Progenitor cell of endocrine pancreas (in vitro differentiated cells): ENCODE results near the gene MBNL2. TPM values are rescaled to one million over a fixed set of nuclear protein-coding genes. Genes with fewer than 3 reads are reported as not detected.

Source experiments
- DNase-seq: peaks from one replicate; pipeline ENCODE4 v3.0.0; 2021; ENCODE audit warnings: low spot score; ENCODE audit not compliant: unreplicated experiment
- H3K27ac Mint-ChIP-seq: 2 replicates; pipeline ENCODE4 v1.8.0; 2021; ENCODE audit warnings: mild to moderate bottlenecking, moderate library complexity, mixed read lengths
- H3K27me3 Mint-ChIP-seq: 2 replicates; pipeline ENCODE4 v1.8.0; 2021; ENCODE audit warnings: mixed read lengths
- H3K36me3 Mint-ChIP-seq: 2 replicates; pipeline ENCODE4 v1.8.0; 2022; ENCODE audit warnings: mixed read lengths; ENCODE audit not compliant: insufficient read depth
- H3K4me1 Mint-ChIP-seq: 2 replicates; pipeline ENCODE4 v1.8.0; 2021; ENCODE audit warnings: low read depth, mixed read lengths
- H3K4me3 Mint-ChIP-seq: 2 replicates; pipeline ENCODE4 v1.8.0; 2021; ENCODE audit warnings: low read depth, mild to moderate bottlenecking, moderate library complexity, mixed read lengths
- H3K9me3 Mint-ChIP-seq: 2 replicates; pipeline ENCODE4 v1.8.0; 2021; ENCODE audit warnings: low read depth, mixed read lengths
- total RNA-seq: library from RNA; stranded (reverse); gene quantifications from 2 replicates; pipeline ENCODE4 v1.2.1, GENCODE V29; 2021
- TF ChIP-seq, protein P1 (sequence below): fragments of 200-600 bp; sonication (generic); IDR thresholded peaks from one replicate; pipeline ENCODE4 v1.5.0; 2021; ENCODE audit warnings: antibody characterized with exemption, mild to moderate bottlenecking; ENCODE audit not compliant: unreplicated experiment

The MBNL2 gene
- total RNA-seq, 1 donor from 2014 or later = 51.3 TPM

DNA sequence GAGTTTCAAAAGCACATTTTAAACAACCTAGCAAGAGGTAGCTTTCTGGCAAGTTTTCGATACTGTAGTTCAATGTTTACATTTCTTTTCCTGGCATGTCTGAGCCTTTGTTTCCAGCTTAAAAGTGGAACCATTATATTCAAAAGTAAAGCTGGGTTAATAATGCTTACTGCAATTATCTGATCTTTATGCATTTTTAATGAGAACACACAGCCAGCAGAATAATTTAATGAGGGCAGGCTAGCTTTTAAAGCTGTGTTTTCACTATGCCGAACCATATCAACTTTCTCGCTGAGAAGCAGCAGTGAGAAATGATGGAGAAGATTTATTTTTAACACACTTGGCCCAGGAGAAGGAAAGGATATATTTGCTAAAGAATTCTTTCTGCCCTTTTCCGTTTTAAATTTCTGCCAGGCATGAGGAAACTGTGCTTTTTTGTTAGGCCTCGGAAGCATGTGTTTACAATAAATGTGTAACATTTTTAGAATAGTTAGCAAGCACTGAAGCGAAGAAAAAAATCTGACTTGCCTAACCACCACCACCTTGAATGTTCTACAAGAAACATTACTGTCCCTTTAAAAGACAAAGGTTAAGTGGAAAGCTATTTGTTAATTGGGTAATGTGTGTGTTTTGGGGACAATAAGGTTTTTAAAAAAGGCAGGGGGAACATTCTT is 1.0 kb downstream of the MBNL2 start:
- Mint-ChIP-seq H3K4me1 (peaks cover 48% of the 10 kb centered on the region), H3K4me3 (peak overlapping the region; percentile 81), H3K36me3 (no peaks in the 10 kb centered on the region), H3K27me3 (no peaks in the 10 kb centered on the region), H3K9me3 (no peaks in the 10 kb centered on the region), H3K27ac (peak overlapping the region; percentile 99)
- DNase-seq = no peak
- TF ChIP-seq, protein P1, sequence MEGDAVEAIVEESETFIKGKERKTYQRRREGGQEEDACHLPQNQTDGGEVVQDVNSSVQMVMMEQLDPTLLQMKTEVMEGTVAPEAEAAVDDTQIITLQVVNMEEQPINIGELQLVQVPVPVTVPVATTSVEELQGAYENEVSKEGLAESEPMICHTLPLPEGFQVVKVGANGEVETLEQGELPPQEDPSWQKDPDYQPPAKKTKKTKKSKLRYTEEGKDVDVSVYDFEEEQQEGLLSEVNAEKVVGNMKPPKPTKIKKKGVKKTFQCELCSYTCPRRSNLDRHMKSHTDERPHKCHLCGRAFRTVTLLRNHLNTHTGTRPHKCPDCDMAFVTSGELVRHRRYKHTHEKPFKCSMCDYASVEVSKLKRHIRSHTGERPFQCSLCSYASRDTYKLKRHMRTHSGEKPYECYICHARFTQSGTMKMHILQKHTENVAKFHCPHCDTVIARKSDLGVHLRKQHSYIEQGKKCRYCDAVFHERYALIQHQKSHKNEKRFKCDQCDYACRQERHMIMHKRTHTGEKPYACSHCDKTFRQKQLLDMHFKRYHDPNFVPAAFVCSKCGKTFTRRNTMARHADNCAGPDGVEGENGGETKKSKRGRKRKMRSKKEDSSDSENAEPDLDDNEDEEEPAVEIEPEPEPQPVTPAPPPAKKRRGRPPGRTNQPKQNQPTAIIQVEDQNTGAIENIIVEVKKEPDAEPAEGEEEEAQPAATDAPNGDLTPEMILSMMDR = no peak

DNA sequence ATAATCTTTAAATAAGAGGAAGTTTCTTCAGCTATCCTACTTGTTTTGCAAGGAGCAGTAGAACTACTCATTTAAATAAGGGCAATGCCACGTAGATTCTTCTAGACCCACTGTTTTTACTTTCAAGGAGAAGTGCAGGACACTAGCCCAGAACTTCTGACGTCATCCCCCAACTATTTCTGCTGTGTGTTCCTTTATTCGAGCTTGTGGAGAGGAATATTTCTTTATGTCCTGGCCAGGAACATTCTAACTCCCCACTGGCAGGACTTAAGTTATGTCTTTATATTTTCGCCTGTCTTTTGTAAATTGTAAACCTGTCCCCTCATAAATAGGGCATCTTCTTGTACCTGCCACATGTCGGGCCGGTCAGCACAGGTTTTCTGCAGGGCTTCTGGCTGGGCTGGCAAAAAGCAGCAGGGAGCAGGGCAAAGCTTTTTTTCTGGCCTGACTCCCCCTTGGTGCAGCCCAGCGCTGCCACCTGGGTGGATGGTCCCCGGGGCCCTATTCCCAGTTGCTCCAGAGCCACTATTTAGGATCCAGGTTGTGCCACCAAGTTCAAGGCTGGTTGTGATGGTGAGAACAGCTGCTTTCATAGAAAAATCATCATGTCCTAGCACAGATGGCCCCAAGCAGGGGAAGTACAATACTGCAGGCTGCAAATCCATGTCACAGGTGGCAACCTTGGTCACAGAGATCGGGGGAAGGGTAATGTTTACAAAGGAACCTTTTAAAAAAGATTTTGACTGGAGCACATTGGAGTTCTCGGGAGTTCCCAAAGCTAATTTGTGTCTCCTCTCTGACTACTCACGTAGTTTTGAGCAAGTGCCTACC is 1.8 kb downstream of the MBNL2 start:
- H3K27ac Mint-ChIP-seq = peak overlapping the region; percentile 99
- no peaks in the 10 kb centered on the region for H3K27me3 Mint-ChIP-seq

DNA sequence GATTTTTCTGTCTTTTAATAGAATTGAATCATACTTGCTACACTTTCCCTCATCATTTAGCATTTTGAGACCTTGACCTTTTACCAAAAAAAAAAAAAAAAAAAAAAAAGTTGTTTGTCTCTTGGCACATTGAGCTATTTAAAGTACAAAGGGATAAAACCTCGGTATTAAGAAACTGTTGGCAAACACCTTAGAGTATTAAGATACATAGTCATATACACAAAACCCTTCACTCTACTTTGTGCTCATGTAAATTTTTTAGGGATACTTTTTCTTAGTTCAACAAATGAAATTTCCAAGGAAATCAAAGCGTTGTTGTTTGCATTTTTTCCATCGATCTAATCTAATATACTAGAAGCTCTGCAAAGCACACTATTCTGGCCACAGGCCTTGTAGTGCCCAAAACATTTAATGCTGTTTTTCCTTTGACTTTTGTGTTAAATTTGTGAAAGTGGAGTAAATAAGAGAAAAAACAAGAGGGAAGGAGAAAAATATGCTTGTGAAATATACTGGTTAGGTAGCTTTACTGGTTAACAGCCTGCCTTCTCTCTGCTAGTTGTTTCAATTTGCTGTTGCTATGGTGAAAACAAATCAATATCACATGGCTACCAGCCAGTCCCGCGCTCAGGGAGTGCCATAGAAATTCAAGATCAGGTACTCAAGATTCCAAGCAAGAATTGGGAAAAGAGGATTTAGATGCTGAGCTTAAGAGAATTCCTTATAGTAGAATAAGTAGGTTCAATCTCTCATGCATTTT is 2.6 kb downstream of the MBNL2 start:
- Mint-ChIP-seq H3K4me3 (peak overlapping the region; percentile 81), H3K4me1 (peaks cover 48% of the 10 kb centered on the region), H3K27ac (peak overlapping the region; percentile 99)

More for the DNA sequence above, 1.8 kb downstream of the MBNL2 start:
- H3K9me3 Mint-ChIP-seq = no peaks in the 10 kb centered on the region
- TF ChIP-seq, protein P1 = no peak
- H3K4me1 Mint-ChIP-seq = peaks cover 48% of the 10 kb centered on the region
- no peaks in the 10 kb centered on the region for H3K36me3 Mint-ChIP-seq
- DNase-seq = no peak
- H3K4me3 Mint-ChIP-seq = peak overlapping the region; percentile 81

DNA sequence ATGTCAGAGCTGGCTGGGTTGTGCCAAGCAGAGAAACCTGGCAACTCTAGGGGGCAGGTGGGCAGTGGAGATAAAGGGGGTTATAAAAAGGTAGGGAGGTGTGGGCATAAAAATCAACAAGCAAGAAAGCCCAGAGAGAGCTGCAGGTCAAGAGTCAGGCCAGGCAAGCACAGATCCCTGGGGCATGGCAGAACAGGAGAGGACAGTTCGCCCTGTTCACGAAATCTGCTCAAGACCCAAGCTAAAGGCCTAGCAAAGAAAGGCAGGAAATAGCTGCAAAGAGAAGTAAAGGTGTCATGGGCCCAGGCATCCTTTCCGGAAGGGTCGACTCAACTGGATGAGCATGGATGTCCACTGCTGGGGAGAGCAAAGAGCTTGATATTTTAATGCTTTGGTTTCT is 3.4 kb downstream of the MBNL2 start:
- Mint-ChIP-seq H3K27ac (peak overlapping the region; percentile 99), H3K4me1 (peaks cover 43% of the 10 kb centered on the region), H3K4me3 (peak overlapping the region; percentile 81), H3K27me3 (no peaks in the 10 kb centered on the region), H3K36me3 (peaks cover 7% of the 10 kb centered on the region), H3K9me3 (no peaks in the 10 kb centered on the region)
- TF ChIP-seq, protein P1 = no peak
- DNase-seq = no peak

More for the DNA sequence above, 2.6 kb downstream of the MBNL2 start:
- no peak for DNase-seq
- Mint-ChIP-seq H3K36me3 (peaks cover 3% of the 10 kb centered on the region), H3K27me3 (no peaks in the 10 kb centered on the region), H3K9me3 (no peaks in the 10 kb centered on the region)
- TF ChIP-seq, protein P1 = no peak

DNA sequence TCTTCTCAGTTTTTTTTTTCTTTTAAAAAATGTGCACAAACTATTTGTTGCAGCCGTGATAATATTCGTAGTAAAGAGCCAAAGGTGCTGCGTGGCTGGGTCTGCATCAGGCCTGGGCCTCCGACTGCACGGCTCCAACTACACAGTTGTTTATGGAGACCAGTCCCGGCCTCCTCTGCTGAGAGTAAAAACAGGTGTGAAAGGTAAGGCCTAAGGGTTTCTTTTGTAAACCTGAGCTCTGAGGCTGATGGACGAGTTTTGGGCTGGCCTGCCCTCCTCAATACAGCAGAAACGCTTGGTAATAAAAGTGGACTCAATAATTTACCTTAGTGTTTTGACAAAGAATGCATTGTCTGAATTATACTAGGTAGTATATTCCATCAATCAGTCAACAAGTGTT is 3.9 kb downstream of the MBNL2 start:
- H3K27ac Mint-ChIP-seq = no peak overlapping the region
- H3K36me3 Mint-ChIP-seq = peaks cover 7% of the 10 kb centered on the region
- no peaks in the 10 kb centered on the region for H3K27me3 Mint-ChIP-seq
- H3K4me1 Mint-ChIP-seq = peaks cover 42% of the 10 kb centered on the region
- TF ChIP-seq, protein P1 = no peak
- no peak for DNase-seq
- peak overlapping the region; percentile 81 for H3K4me3 Mint-ChIP-seq
- no peaks in the 10 kb centered on the region for H3K9me3 Mint-ChIP-seq
